K562 (cell line): Measurements from ENCODE around the gene TTC21A.

Source experiments
- TF ChIP-seq, protein P1 (sequence below): IDR thresholded peaks from 2 replicates; pipeline ENCODE4 v1.6.1; 2012; ENCODE audit warnings: low read depth, low read length, improper control_type of control experiment, borderline replicate concordance
- TF ChIP-seq, protein P2 (sequence below), 3 experiments: IDR thresholded peaks in 2 of 3; conservative IDR thresholded peaks in 1 of 3; 2 replicates each; pipeline ENCODE4 v1.5.1; 2011 to 2012; ENCODE audit warnings: low read length in 3 of 3, mild to moderate bottlenecking in 3 of 3, control low read depth in 2 of 3, improper control_type of control experiment in 1 of 3, inconsistent platforms in 1 of 3, low read depth in 1 of 3, mixed read lengths in 1 of 3, moderate library complexity in 1 of 3; ENCODE audit not compliant: insufficient read depth in 2 of 3

DNA sequence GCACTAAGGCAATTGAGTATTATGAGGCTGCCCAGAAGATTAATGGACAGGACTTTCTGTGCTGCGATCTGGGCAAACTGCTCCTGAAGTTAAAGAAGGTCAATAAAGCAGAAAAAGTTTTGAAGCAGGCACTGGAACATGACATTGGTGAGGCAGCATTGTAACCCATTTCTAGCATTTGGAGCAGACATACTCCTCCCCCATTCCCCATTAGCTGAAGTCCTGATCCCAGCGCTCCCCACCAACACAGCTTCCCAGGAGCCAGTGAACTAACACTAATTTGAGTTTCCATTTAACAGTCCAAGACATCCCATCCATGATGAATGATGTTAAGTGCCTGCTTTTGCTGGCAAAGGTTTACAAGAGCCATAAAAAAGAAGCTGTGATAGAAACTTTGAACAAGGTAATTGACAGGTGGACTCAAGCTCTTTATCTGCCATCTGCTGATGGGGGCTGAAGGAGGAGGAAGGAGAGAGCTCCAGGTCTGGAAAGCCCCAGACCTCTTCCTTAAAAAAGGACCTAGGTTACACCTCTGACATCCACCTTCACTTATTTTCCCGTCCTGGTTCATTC is 23.3 kb downstream of the TTC21A start:
- TF ChIP-seq, protein P1, sequence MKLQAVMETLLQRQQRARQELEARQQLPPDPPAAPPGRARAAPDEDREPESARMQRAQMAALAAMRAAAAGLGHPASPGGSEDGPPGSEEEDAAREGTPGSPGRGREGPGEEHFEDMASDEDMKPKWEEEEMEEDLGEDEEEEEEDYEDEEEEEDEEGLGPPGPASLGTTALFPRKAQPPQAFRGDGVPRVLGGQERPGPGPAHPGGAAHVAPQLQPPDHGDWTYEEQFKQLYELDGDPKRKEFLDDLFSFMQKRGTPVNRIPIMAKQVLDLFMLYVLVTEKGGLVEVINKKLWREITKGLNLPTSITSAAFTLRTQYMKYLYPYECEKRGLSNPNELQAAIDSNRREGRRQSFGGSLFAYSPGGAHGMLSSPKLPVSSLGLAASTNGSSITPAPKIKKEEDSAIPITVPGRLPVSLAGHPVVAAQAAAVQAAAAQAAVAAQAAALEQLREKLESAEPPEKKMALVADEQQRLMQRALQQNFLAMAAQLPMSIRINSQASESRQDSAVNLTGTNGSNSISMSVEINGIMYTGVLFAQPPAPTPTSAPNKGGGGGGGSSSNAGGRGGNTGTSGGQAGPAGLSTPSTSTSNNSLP, result no peak
- TF ChIP-seq, protein P2, sequence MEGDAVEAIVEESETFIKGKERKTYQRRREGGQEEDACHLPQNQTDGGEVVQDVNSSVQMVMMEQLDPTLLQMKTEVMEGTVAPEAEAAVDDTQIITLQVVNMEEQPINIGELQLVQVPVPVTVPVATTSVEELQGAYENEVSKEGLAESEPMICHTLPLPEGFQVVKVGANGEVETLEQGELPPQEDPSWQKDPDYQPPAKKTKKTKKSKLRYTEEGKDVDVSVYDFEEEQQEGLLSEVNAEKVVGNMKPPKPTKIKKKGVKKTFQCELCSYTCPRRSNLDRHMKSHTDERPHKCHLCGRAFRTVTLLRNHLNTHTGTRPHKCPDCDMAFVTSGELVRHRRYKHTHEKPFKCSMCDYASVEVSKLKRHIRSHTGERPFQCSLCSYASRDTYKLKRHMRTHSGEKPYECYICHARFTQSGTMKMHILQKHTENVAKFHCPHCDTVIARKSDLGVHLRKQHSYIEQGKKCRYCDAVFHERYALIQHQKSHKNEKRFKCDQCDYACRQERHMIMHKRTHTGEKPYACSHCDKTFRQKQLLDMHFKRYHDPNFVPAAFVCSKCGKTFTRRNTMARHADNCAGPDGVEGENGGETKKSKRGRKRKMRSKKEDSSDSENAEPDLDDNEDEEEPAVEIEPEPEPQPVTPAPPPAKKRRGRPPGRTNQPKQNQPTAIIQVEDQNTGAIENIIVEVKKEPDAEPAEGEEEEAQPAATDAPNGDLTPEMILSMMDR (IDR thresholded peaks at IDR 0.05 in 2 of 3, conservative IDR thresholded peaks at IDR 0.05 in 1 of 3; ENCODE audit: insufficient read depth in 2 of 3, low read depth in 1 of 3, low read length in 3 of 3), result no peak
